GM12891 (cell line): Measurements from ENCODE around the gene DMD.

Source experiments
- DNase-seq: peaks from one replicate; pipeline ENCODE4 v3.0.0; 2011; ENCODE audit warnings: low spot score; ENCODE audit not compliant: insufficient read length
- FAIRE-seq: peaks from 2 replicates; lab custom pipeline; 2011; peaks lifted over from hg19 to GRCh38; lab: Jason Lieb, UNC
- PAX5 ChIP-seq: IDR thresholded peaks from 2 replicates; pipeline ENCODE4 v1.6.1; 2011; ENCODE audit warnings: low read length, moderate library complexity, mild to moderate bottlenecking; ENCODE audit not compliant: insufficient read depth, severe bottlenecking
- POLR2A ChIP-seq: IDR thresholded peaks from 2 replicates; pipeline ENCODE4 v1.6.1; 2011; ENCODE audit warnings: low read depth, low read length, control low read depth
- POLR2AphosphoS5 ChIP-seq: IDR thresholded peaks from 2 replicates; pipeline ENCODE4 v1.6.1; 2011; ENCODE audit warnings: low read depth, low read length, control low read depth
- POU2F2 ChIP-seq: IDR thresholded peaks from 2 replicates; pipeline ENCODE4 v1.6.1; 2011; ENCODE audit warnings: low read depth, mild to moderate bottlenecking, control low read depth, low read length, moderate library complexity
- SPI1 ChIP-seq: IDR thresholded peaks from 2 replicates; pipeline ENCODE4 v1.6.1; 2011; ENCODE audit warnings: low read depth, low read length, control low read depth
- TAF1 ChIP-seq: IDR thresholded peaks from 2 replicates; pipeline ENCODE4 v1.6.1; 2011; ENCODE audit warnings: low read depth, low read length, control low read depth

DMD gene

DNA sequence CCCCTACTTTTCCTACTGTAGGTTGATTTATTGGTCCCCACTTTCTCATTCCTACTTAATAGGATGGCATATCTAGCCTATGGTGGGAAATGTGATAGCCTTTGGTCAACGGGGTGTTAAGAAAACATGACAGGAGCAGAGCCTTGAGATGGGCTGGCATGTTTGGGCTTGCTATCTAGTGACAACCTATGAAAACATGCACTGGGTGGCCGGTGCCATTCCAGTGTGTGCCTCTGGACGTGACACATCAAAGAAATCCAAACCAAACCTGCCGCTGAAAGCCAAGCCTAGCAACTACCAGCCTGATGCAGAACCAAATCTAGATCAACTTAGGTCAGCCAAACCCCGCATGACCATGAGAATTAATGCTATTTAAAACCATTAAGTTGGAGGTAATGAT lies 317.6 kb downstream of the DMD start:
- TF ChIP-seq SPI1 (no peak), POLR2A (no peak), PAX5 (no peak), POLR2AphosphoS5 (no peak), TAF1 (no peak), POU2F2 (no peak)
- FAIRE-seq (no peak), DNase-seq (no peak)

DNA sequence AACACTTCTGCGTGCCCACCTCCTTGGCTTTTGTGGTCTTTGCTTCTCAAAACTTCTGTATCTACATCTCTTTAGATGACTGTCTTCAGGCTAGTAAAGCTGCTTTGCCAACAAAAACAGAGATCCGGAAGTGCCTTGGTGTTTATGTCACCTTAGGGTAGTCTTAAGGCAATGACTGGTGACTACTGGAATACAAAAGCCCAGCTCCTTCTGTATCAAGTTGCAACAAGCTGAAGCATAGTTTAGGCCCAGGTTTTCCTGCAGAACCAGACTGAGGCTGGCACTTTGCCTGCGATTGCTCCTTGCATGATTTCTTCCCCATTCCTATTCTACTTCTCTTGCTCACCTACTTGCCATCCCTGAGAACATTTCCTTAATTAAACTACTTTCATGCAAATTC lies 333.8 kb downstream of the DMD start:
- FAIRE-seq (no peak), DNase-seq (no peak)
- TF ChIP-seq POLR2A (no peak), SPI1 (no peak), POLR2AphosphoS5 (no peak), PAX5 (no peak), TAF1 (no peak), POU2F2 (no peak)

DNA sequence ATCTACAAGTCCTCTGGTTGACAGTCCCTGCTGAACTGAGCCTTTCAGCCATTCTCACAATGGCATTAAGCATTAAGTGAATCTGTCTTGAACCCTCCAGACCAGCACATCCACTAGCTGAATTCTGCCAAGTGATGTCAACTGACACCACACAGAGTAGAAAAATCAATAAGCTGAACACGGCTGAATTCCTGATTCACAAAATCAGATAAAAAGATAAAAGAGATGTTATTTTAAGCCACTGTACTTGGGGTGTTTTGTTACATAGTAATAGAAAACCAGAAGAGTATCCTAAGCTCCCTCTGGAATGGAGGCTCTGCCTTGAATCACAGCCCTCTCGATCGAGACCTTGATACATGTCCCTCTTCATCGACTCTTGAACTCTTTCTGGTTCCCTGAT lies 336.5 kb downstream of the DMD start:
- DNase-seq = no peak
- FAIRE-seq = no peak
- TF ChIP-seq SPI1 = no peak
- no peak for TF ChIP-seq POLR2A
- no peak for TF ChIP-seq TAF1
- no peak for TF ChIP-seq POU2F2
- no peak for TF ChIP-seq POLR2AphosphoS5
- TF ChIP-seq PAX5 = no peak

DNA sequence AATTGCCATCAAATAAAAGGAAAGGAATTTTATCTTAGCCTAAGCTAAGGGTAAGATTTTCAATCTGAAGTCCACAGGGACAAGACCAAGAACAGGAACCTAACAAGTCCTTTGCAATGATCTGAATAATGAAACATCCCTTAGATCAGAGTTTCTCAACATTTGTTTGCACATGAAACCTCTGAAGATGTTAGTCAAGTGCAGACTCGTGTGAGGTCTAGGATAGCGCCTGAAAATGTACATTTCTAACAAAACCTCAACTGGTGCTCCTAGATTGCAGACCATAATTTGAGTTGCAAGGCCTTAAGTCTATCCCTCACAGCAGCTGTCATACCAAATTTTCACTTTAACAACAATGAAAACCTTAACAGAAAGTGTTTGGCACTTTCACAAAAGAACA lies 337.6 kb downstream of the DMD start:
- FAIRE-seq = no peak

DNA sequence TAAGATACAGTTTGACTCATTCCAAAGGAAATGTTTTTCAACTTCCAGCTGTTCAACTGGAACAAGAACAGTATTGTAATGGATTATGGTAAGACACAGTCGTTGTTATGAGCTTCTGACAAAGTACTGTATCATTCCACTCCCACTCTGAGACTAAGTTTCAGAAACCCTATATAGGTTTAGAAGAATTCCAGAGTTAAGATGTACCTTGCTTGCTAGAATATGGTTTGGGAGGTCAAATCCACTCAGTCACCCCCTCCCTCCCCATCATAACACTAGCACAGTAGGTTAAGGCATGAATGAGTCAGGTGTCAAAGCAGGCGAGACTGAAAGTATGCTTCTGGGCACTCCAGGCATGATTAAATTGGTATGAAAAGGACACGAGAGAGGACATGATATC lies 339.7 kb downstream of the DMD start:
- TF ChIP-seq POLR2A (no peak), PAX5 (no peak), POLR2AphosphoS5 (no peak)
- DNase-seq (no peak), FAIRE-seq (no peak)

More for the DNA sequence above, 337.6 kb downstream of the DMD start:
- no peak for DNase-seq
- no peak for TF ChIP-seq POLR2A
- no peak for TF ChIP-seq POU2F2
- TF ChIP-seq PAX5 = no peak
- no peak for TF ChIP-seq POLR2AphosphoS5
- TF ChIP-seq TAF1 = no peak
- no peak for TF ChIP-seq SPI1

DNA sequence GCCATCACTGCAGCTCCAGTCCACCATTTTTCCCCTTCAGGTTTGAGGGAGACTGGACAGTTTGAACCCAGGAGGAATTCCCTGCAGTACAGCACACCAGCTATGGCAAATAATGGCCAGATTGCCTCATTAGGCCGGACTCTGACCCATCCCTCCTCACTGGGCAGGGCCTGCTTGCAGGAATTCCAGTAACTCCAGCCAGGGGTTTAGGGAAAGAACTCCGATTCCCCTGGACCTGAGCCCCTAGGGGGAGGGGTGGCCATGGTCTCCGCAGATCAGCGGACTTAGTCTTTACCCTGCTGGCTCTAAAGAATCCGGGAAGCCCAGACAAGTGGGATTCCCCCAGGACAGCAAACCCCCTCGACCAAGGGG lies 342.8 kb downstream of the DMD start:
- DNase-seq = no peak
- no peak for FAIRE-seq
- TF ChIP-seq PAX5 (no peak), TAF1 (no peak), POLR2A (no peak), POLR2AphosphoS5 (no peak), POU2F2 (no peak), SPI1 (no peak)

DNA sequence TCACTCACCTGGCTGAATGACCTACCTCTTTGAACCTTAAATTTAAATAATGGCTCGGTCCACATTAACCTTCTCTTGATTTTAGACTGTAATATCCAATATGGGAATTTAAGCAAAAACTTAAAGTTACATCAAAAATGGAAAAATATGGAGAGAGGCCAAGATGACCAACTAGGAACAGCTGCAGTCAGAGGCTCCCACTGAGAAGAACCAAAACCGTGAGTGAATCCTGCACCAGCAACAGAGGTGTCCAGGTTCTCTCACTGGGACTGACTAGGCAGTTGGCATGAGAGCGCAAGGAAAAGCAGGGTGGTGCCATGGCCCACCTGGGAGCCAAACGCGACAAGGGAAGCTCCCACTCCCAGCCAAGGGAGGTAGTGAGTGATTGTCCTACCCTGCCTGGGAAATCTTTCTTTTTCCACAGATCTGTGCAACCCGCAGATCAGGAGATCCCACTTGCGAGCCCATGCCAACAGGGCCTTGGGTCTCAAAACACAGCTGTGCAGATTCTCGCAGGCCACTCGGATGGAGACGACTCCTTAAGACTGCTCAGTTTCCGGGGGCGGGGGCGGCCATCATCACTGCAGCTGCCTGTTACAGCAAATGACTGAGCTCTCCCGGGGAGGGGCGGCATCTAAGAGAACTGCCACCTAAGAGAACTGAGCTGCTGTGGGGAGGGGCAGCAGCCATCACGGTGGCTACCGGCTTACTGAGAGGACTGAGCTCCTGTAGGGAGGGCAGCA lies 343.4 kb downstream of the DMD start:
- TF ChIP-seq SPI1 = no peak
- TF ChIP-seq POLR2A = no peak
- no peak for TF ChIP-seq POLR2AphosphoS5
- no peak for TF ChIP-seq PAX5
- TF ChIP-seq TAF1 = no peak
- TF ChIP-seq POU2F2 = no peak
- DNase-seq (no peak), FAIRE-seq (no peak)

DNA sequence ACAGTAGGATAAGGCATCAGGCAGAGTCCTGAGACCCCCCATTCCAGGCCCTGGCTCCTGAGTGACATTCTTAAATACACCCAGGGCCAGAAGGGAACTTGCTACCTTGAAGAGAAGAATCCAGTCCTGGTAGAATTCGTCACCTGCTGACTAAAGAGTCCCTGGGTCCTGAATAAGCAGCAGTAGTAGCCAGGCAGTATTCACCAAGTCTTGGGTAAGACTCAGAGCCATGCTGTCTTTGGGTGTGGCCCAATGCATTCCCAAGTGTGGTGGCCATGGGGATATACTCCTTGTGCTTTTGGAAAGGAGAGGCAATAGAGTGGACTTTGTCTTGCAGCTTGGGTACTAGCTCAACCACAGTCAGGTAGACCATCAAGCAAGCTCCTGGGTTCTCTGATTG lies 359.1 kb downstream of the DMD start:
- TF ChIP-seq TAF1 (no peak), SPI1 (no peak), POLR2A (no peak), PAX5 (no peak), POU2F2 (no peak), POLR2AphosphoS5 (no peak)
- DNase-seq = no peak
- FAIRE-seq = no peak

DNA sequence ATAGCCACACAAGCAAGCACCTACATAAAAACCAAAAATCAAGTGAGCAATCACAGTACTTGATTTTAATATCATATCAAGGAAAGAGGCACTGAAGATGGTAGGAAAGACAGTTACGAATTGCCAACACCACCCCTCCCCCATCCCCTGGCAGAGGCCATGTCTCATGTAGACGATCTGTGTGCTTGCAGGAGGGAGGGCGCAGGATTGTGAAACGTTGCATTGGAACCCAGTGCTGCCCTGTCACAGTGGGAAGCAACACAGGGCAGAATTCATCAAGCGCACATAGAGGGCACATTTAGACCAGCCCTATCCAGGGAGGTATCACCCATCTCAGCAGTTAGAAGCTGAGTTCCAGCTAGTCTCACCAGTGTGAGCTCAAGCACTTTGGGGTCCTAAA lies 359.8 kb downstream of the DMD start:
- FAIRE-seq = no peak
- TF ChIP-seq POU2F2 (no peak), SPI1 (no peak), POLR2AphosphoS5 (no peak), TAF1 (no peak), POLR2A (no peak), PAX5 (no peak)
- no peak for DNase-seq

DNA sequence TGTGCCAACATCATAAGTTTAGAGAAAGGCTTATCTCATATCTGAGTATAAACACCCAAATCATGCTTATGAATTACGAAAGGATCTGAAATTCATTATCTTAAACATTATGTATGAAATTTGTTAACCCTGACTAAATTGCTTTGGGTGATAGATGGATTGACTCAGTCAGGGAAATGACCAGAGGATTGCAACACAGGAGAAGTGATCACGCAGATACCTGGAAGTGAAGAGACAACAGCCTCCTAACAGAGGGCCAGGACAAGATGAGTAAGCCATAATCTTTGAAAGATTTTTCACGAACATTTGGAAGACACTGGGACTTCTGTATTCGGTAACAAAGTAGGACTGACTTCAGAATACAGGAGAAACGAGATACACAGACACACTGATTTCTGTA lies 363.4 kb downstream of the DMD start:
- DNase-seq = no peak
- TF ChIP-seq TAF1 (no peak), PAX5 (no peak), SPI1 (no peak), POU2F2 (no peak), POLR2AphosphoS5 (no peak), POLR2A (no peak)
- no peak for FAIRE-seq

DNA sequence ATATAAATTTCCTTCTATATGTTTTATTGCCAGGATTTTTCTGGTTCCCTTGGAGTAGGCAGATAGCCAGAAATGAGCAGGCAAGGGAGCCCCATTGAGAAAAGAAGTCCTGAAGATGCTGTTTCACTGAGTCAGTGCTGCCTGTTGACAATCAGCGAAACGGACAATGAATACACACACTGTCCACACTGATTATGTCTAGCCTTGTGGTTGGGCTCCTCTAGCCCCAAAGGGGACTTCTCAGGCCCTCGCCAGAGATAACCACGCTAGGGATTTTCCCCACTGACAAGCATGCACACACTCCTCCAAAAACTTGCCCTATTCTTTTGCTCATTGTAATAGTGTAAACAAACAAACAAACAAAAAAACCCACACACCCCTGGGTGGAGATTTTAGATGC lies 369.3 kb downstream of the DMD start:
- TF ChIP-seq POLR2A (no peak), PAX5 (no peak), POU2F2 (no peak)
- FAIRE-seq (no peak), DNase-seq (no peak)
